DOHH2 (cell line): ENCODE results near the gene SV2B.

Experiments
- EZH2phosphoT487 ChIP-seq: fragments of 200-600 bp; sonication (generic); IDR thresholded peaks from 2 replicates; pipeline ENCODE4 v1.6.1; 2017; ENCODE audit warnings: borderline replicate concordance, mild to moderate bottlenecking, antibody characterized with exemption, low read length, moderate library complexity, mixed read lengths
- TF ChIP-seq, protein P1 (sequence below): fragments of 200-600 bp; sonication (generic); IDR thresholded peaks from one replicate; pipeline ENCODE4 v1.5.1; 2014; ENCODE audit warnings: antibody characterized with exemption, mild to moderate bottlenecking, low read depth, low read length; ENCODE audit not compliant: poor library complexity, severe bottlenecking

DNA sequence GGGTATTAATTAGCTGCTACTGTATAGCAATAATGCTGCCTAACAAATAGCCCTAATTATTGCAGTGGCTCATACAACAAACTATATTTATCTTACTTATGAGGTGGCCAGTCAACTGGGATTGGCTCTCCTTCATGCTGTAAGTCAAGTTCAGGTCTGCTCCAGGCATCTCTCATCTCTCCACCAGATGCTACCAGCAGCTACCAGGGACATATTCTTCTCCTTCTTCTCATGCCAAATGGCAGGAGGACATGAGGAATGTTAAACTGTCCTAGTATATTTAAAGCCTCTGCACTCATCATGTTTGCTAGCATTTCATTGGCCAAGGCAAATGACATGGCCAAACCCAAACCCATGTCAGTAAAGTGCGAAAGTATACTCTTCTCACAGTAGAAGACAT, 17.3 kb downstream of the SV2B start:
- TF ChIP-seq, protein P1, sequence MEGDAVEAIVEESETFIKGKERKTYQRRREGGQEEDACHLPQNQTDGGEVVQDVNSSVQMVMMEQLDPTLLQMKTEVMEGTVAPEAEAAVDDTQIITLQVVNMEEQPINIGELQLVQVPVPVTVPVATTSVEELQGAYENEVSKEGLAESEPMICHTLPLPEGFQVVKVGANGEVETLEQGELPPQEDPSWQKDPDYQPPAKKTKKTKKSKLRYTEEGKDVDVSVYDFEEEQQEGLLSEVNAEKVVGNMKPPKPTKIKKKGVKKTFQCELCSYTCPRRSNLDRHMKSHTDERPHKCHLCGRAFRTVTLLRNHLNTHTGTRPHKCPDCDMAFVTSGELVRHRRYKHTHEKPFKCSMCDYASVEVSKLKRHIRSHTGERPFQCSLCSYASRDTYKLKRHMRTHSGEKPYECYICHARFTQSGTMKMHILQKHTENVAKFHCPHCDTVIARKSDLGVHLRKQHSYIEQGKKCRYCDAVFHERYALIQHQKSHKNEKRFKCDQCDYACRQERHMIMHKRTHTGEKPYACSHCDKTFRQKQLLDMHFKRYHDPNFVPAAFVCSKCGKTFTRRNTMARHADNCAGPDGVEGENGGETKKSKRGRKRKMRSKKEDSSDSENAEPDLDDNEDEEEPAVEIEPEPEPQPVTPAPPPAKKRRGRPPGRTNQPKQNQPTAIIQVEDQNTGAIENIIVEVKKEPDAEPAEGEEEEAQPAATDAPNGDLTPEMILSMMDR: no peak
- no peak for TF ChIP-seq EZH2phosphoT487
